GM18520 (cell line): ENCODE data around the gene DAZ1.
"Not testable (repeated sequence)": the region's sequence is repeated elsewhere in the genome, so short reads cannot be mapped to it uniquely, and the experiment has no call there.

Source experiments
- ATAC-seq: cut with Tn5 transposase; IDR thresholded peaks from one replicate; pipeline ENCODE4 v1.9.1; 2021; ENCODE audit not compliant: unreplicated experiment

Gene DAZ1, protein sequence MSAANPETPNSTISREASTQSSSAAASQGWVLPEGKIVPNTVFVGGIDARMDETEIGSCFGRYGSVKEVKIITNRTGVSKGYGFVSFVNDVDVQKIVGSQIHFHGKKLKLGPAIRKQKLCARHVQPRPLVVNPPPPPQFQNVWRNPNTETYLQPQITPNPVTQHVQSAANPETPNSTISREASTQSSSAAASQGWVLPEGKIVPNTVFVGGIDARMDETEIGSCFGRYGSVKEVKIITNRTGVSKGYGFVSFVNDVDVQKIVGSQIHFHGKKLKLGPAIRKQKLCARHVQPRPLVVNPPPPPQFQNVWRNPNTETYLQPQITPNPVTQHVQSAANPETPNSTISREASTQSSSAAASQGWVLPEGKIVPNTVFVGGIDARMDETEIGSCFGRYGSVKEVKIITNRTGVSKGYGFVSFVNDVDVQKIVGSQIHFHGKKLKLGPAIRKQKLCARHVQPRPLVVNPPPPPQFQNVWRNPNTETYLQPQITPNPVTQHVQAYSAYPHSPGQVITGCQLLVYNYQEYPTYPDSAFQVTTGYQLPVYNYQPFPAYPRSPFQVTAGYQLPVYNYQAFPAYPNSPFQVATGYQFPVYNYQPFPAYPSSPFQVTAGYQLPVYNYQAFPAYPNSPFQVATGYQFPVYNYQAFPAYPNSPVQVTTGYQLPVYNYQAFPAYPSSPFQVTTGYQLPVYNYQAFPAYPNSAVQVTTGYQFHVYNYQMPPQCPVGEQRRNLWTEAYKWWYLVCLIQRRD

DNA sequence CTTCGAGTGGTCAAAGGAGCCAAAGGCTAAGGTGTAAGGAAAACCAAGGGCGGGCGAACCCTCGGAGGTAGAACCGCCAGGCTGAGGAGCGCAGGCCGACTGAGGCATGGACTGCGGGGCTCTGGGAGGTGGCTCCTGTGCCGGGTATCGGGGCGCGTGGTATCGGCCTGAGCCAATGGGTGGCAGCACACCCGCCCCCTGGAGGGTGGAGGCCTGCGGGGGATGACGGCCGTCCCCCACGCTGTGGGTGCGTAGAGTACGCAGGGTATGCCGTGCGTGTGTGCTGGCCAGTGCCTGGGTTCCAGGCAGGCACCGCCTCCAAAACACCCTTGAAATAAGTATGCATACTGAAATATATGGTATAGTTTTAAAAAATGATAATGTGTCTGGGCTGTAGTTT, at the start of gene DAZ1:
Gene DAZ1 (minus strand): TSS at position 101 of the 400 bp plus-strand sequence. CDS start 208 bp downstream, outside the sequence.
- not testable (repeated sequence) for ATAC-seq

DNA sequence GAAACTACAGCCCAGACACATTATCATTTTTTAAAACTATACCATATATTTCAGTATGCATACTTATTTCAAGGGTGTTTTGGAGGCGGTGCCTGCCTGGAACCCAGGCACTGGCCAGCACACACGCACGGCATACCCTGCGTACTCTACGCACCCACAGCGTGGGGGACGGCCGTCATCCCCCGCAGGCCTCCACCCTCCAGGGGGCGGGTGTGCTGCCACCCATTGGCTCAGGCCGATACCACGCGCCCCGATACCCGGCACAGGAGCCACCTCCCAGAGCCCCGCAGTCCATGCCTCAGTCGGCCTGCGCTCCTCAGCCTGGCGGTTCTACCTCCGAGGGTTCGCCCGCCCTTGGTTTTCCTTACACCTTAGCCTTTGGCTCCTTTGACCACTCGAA, 20.4 kb upstream of the DAZ1 start, which contains the start of gene DAZ2:
Gene DAZ2 (plus strand): TSS at position 301 of the 400 bp plus-strand sequence. CDS start 208 bp downstream, outside the sequence.
- ATAC-seq, result not testable (repeated sequence)

DNA sequence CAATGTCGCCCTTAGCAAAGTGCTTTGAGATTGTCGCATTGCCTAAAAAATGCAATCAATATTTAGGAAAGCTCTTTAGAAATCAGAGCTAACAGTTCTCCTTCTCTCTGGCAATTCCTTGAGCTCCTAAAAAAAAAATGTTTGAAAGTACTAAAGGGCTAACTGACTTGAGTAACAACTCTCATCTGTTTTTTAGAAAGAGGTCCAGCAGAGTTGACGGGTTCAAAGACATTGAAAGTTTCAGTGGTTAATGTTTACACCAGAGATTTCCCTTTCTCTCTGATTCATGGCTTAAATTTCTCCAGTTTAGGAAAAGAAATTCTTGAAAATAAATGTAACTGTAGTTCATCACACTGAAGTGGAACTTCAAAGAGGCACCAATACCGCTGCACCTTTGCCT, 11.9 kb upstream of the DAZ1 start:
- not testable (repeated sequence) for ATAC-seq

DNA sequence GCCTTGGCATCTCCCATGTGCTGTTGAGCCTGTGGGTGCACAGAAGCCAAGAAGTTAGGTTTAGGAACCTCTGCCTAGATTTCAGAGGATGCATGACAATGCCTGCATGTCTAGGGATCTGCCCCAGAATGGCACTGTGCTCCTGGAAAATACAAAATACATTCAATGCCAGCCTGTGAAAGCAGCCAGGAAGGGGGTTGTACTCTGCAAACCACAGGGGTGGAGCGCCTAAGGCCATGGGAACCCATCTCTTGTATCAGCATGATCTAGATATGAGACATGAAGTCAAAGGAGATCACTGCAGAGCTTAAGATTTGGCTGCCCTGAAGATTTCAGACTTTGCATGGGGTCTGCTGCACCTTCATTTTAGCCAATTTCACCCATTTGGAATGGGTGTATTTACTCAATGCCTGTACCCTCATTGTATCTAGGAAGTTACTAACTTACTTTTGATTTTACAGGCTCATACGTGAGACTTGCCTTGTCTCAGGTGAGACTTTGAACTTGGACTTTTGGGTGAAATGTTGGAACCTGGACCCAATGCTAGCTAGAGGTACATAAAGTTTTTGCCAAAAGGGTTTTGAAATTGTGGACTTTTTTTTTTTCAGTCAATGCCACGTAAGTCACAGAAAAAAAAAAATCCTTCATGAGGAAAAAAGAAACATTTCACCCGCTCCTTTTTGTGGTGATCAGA, 11.1 kb upstream of the DAZ1 start:
- not testable (repeated sequence) for ATAC-seq

DNA sequence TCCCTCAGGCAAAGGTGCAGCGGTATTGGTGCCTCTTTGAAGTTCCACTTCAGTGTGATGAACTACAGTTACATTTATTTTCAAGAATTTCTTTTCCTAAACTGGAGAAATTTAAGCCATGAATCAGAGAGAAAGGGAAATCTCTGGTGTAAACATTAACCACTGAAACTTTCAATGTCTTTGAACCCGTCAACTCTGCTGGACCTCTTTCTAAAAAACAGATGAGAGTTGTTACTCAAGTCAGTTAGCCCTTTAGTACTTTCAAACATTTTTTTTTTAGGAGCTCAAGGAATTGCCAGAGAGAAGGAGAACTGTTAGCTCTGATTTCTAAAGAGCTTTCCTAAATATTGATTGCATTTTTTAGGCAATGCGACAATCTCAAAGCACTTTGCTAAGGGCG, 8.6 kb upstream of the DAZ1 start:
- ATAC-seq, result not testable (repeated sequence)
